C4-2B (cell line): ENCODE measurements around the gene ZER1.
"Not testable (repeated sequence)": the region's sequence is repeated elsewhere in the genome, so short reads cannot be mapped to it uniquely, and the experiment has no call there.

Experiments used
- H3K27ac ChIP-seq: fragments of 450-650 bp; 2 replicates; pipeline ENCODE4 v1.5.1; 2017
- ZFX ChIP-seq: fragments of 450-650 bp; IDR thresholded peaks from 2 replicates; pipeline ENCODE4 v1.6.1; 2017
- TF ChIP-seq, protein P1 (sequence below): fragments of 450-650 bp; conservative IDR thresholded peaks from 2 replicates; pipeline ENCODE4 v1.5.1; 2017; ENCODE audit warnings: mild to moderate bottlenecking

ZER1 gene

DNA sequence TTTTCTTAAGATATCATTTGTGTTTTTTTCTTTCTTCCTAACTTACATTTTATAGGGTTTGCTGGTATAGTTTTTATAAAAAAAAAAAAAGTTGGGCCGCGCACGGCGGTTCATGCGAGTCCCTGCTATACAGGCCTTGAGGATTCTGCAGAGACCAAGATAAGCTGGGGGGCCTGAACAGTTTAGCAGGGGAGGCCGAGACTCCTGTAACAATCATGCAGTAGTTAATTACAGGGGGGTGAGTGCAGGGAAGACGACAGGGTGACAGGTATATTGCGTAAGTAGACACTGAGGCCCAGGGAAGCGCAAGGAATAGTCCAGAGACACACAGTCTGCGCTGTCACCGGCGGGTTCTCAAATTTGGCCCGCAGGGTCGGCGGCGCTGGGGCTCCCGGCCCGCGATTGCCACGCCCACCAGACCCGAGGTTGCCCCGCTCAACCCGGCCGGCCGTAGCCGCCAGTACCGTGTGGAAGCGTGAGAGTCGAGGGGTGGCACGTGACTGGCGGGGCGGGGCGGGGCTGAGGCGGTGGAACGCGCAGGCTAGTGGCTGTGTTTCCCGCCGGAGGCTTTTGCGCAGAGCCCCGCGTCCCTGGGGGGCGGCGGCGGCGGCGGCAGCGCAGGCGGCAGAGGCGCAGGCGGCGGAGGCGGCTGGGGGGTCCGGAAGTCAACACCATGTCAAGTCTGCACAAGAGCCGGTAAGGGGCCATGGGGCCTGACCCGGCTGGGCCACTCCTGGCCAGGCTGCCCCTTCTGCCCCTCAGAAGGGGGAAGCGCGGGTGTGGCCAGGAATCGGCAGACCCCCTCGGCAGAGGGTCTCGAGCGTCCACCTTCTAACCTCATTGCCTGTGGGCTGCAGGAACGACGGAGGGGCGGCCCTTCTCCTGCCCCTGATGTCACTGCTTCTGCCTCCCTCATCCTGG, 15.2 kb upstream of the ZER1 start, which contains the start of gene TBC1D13:
Gene TBC1D13, plus strand, starts transcription at position 573 of the 921 bp plus-strand sequence. Its CDS starts 101 bp downstream, at position 674.
- H3K27ac ChIP-seq: peak within 1 kb of the TSS; percentile 84
- peak; percentile 34; the same call in 1 of the 2 replicates for TF ChIP-seq ZFX
- TF ChIP-seq, protein P1, sequence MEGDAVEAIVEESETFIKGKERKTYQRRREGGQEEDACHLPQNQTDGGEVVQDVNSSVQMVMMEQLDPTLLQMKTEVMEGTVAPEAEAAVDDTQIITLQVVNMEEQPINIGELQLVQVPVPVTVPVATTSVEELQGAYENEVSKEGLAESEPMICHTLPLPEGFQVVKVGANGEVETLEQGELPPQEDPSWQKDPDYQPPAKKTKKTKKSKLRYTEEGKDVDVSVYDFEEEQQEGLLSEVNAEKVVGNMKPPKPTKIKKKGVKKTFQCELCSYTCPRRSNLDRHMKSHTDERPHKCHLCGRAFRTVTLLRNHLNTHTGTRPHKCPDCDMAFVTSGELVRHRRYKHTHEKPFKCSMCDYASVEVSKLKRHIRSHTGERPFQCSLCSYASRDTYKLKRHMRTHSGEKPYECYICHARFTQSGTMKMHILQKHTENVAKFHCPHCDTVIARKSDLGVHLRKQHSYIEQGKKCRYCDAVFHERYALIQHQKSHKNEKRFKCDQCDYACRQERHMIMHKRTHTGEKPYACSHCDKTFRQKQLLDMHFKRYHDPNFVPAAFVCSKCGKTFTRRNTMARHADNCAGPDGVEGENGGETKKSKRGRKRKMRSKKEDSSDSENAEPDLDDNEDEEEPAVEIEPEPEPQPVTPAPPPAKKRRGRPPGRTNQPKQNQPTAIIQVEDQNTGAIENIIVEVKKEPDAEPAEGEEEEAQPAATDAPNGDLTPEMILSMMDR: no peak

GRCh38 chr9:128785427-128785826, 13.7 kb upstream of the ZER1 start:
- TF ChIP-seq ZFX: no peak
- TF ChIP-seq, protein P1: no peak
- no peak overlapping the region for H3K27ac ChIP-seq

DNA sequence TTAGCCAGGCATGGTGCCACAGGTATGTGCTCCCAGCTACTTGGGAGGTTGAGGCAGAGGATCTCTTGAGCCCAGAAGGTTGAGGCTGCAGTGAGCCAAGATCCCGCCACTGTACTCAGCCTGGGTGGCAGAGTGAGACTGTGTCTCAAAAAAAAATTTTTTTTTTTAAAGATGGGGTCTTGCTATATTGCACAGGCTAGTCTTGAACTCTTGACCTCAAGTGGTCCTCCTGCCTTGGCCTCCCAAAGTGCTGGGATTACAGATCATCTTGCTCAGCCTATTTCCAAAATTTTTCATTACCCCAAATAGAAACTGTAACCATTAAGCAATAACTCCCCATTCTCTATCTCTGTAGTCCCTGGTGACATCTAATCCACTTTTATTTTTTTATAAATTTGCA, 10.9 kb upstream of the ZER1 start:
- no peak overlapping the region for H3K27ac ChIP-seq
- TF ChIP-seq, protein P1: no peak
- no peak for TF ChIP-seq ZFX

DNA sequence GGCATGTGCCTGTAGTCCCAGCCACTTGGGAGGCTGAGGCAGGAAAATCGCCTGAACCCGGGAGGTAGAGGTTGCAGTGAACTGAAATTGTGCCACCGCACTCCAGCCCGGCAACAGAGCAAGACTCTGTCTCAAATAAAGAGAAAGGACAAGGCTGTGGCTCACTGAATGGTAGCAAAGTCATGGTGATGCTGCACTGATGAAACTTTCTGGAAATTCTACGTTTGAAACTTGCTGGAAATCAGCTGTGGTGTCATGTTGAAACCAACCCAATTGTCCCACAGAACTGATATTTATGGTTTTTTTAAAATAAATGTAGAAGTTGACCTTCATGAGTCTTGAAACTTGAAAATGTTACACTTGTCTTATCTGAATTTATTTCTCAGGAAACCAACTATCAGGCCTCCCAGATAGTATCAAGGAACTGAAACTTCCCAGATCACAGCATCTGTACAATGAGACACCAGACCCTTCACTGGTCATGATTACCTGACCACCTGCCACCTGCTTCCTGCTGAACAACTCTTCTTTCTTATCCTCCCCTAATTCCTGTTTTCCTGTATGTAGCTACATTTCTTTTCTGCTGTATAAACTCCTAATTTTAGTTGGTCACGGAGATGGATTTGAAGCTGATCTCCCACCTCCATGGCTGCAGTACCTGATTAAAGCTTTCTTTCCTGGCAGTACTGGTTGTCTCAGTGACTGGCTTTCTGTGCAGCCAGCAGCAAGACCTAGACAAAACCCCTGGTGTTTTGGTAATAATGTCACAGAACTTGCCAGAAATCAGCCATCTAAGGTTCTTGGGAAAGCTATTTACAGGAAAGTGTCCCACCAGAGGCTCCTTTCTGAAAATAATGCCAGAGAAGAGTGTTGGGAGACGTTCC, 9.7 kb upstream of the ZER1 start:
- no peak overlapping the region for H3K27ac ChIP-seq
- TF ChIP-seq ZFX: no peak
- TF ChIP-seq, protein P1: no peak

DNA sequence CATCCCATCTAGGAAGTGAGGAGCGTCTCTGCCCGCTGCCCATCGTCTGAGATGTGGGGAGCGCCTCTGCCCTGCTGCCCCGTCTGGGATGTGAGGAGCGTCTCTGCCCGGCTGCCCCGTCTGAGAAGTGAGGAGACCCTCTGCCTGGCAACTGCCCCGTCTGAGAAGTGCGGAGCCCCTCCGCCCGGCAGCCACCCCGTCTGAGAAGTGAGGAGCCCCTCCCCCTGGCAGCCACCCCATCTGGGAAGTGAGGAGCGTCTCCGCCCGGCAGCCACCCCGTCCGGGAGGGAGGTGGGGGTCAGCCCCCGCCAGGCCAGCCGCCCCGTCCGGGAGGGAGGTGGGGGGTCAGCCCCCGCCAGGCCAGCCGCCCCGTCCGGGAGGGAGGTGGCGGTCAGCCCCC, 8.4 kb upstream of the ZER1 start:
- not testable (repeated sequence) for H3K27ac ChIP-seq

DNA sequence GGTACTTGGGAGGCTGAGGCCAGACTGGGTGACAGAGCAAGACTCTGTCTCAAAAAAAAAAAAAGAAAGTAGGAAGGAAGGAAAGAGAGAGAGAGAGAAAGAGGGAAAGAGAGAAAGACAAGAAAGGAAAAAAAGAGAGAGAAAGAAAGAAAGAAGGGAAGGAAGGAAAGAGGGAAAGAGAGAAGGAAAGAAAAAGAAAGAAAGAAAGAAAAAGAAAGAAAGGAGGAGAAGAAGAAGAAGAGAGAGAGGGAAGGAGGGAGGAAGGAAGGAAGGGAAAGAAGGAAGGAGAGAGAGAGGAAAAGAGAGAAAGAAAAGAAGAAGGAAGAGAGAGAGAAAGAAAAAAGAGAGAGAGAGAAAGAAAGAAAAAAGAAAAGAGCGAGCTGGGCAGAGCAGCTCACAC, 3.1 kb upstream of the ZER1 start:
- no peak for TF ChIP-seq ZFX
- TF ChIP-seq, protein P1: no peak

DNA sequence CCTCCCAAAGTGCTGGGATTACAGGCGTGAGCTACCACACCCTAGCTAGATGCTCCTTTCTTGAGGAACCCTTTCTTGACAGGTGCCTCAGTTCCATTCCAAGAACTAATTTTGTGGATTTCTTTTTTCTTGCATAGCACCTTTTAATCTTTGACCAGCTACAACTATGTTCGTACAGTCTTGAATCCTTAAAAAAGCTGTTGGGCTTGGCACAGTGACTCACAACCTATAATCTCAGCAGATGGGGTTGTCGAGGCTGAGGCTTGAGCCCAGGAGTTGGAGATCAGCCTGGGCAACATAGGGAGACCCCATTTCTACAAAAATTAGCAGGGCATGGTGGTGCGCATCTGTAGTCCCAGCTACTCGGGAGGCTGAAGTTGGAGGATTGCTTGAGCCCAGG, 1.3 kb upstream of the ZER1 start:
- H3K27ac ChIP-seq: no peak overlapping the region; the same call in 1 of the 2 replicates
- TF ChIP-seq, protein P1: no peak
- TF ChIP-seq ZFX: no peak

More for the DNA sequence above, 3.1 kb upstream of the ZER1 start:
- H3K27ac ChIP-seq: no peak overlapping the region
